Gastroesophageal sphincter (tissue), 4 donors: Measurements from ENCODE around the gene MEG3. TPM values are rescaled to one million over a fixed set of nuclear protein-coding genes. Genes with fewer than 3 reads are reported as not detected.

Experiments
- ATAC-seq: fragments of 150-250 bp; one replicate; pipeline ENCODE4 v1.9.1; 2016; ENCODE audit warnings: mild to moderate bottlenecking, moderate library complexity
- H3K27ac ChIP-seq, 4 donors: fragments of 200-600 bp; sonication (generic) in 3 of 4; 1 replicate in 3 of 4; 2 replicates in 1 of 4; pipeline ENCODE4 v1.5.1; 2016 to 2019
- H3K27me3 ChIP-seq: fragments of 200-600 bp; sonication (generic); one replicate; pipeline ENCODE4 v1.5.1; 2019
- H3K36me3 ChIP-seq, 2 donors: fragments of 200-600 bp; sonication (generic); one replicate each; pipeline ENCODE4 v1.5.1; 2019; ENCODE audit warnings: control low read depth in 1 of 2
- H3K4me1 ChIP-seq, 3 donors: fragments of 200-600 bp; sonication (generic); 1 replicate in 2 of 3; 2 replicates in 1 of 3; pipeline ENCODE4 v1.5.1; 2016 to 2019; ENCODE audit warnings: control low read depth in 2 of 3
- H3K4me3 ChIP-seq, 2 donors: fragments of 200-600 bp; sonication (generic); one replicate each; pipeline ENCODE4 v1.5.1; 2019; ENCODE audit warnings: mild to moderate bottlenecking in 1 of 2, moderate library complexity in 1 of 2
- H3K9me3 ChIP-seq, 3 donors: fragments of 200-600 bp; sonication (generic); one replicate each; pipeline ENCODE4 v1.5.1; 2017 to 2019; ENCODE audit warnings: control low read depth in 2 of 3
- CTCF ChIP-seq, 4 experiments: fragments of 200-600 bp in 2 of 4; fragments of 450-650 bp in 2 of 4; sonication (generic) in 1 of 4; IDR thresholded peaks; one replicate each; pipeline ENCODE4 v1.5.1; 2017 to 2019; ENCODE audit warnings: antibody characterized with exemption in 4 of 4, mild to moderate bottlenecking in 2 of 4, moderate library complexity in 2 of 4
- EP300 ChIP-seq: sonication (generic); formaldehyde crosslinking; IDR thresholded peaks from one replicate; pipeline ENCODE4 v1.6.1; 2017; ENCODE audit warnings: antibody characterized with exemption, mild to moderate bottlenecking
- POLR2A ChIP-seq, 2 donors: fragments of 450-650 bp; IDR thresholded peaks; one replicate each; pipeline ENCODE4 v1.6.1; 2017; ENCODE audit warnings: antibody characterized with exemption in 2 of 2, mild to moderate bottlenecking in 2 of 2, moderate library complexity in 1 of 2
- POLR2AphosphoS5 ChIP-seq: sonication (generic); formaldehyde crosslinking; IDR thresholded peaks from one replicate; pipeline ENCODE4 v1.6.1; 2017; ENCODE audit warnings: antibody characterized with exemption
- WGBS, 2 donors: methylation state at CpG; one replicate each; pipeline ENCODE4 v1.1.5; 2018; ENCODE audit warnings: low coverage in 1 of 2; 5-methylcytosine and 5-hydroxymethylcytosine counted together
- total RNA-seq, 4 donors: library from RNA; depleted of rRNA; stranded (reverse); fragments of >200 nt; gene quantifications; one replicate each; pipeline ENCODE4 v1.1.0, GENCODE V29; 2016

Gene MEG3
- total RNA-seq, 4 donors from 2014 or later, result 7.5 to 59.0 (median 36.7) TPM

DNA sequence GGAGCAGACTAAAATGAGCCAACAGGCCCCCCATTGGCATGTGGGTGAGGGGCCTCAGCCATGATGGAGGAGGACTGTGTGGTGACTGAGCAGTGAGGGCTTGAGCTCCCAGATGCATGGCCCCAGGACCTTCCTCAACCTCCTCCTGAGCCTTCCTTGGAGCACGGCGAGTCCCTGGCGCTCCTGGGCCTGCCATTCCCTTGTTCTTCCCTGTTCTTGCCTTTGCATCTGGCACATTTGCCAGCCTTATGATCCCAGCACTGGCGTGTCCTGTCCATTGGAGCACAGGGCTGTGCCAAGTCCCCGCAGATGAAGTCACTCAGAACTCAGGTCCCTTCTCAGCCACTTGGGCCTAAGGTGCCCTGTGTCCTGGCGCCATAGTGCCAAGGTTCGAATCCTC lies 40.3 kb upstream of the MEG3 start:
- WGBS, 2 donors, result 91% methylated on average over 4 of the region's 7 CpGs

DNA sequence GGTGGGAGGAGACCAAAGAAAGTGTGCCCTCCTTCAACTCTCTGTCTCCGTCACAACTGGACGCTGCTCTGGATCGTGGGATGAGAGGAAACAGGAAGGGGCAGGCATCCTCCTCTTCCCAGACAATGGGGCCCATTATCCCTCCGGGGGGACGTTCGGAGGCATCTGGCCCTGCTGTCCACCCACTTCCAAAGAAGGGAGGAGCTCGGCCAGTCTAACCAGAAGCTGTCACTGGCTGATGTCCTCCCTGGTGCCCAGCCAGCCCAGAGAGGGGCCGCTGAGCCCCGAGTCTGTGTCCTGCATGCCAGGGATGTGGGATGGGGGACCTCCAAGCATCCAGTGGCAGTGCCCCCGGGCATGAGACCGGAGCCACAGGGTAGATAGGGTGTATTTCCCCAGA lies 39.8 kb upstream of the MEG3 start:
- H3K9me3 ChIP-seq, result no peaks in the 10 kb centered on the region
- ATAC-seq, result no peak
- peaks cover 32% of the 10 kb centered on the region for H3K27me3 ChIP-seq
- no peak overlapping the region for H3K4me3 ChIP-seq
- WGBS, 2 donors, result 59% methylated on average over 11 of the region's 11 CpGs; no CpG with 5 or more reads in 1 of the 2 donors
- H3K27ac ChIP-seq, result no peak overlapping the region
- H3K36me3 ChIP-seq, result no peaks in the 10 kb centered on the region
- H3K4me1 ChIP-seq, result no peaks in the 10 kb centered on the region
- TF ChIP-seq POLR2AphosphoS5, result no peak
- no peak for TF ChIP-seq POLR2A (IDR thresholded peaks at IDR 0.05)

More for the DNA sequence above, 40.3 kb upstream of the MEG3 start:
- H3K4me3 ChIP-seq, result no peak overlapping the region
- peaks cover 27% of the 10 kb centered on the region for H3K27me3 ChIP-seq
- ATAC-seq, result no peak
- no peaks in the 10 kb centered on the region for H3K4me1 ChIP-seq
- H3K9me3 ChIP-seq, result no peaks in the 10 kb centered on the region
- no peaks in the 10 kb centered on the region for H3K36me3 ChIP-seq
- H3K27ac ChIP-seq, result no peak overlapping the region
- TF ChIP-seq POLR2AphosphoS5 (no peak), EP300 (no peak), POLR2A (IDR thresholded peaks at IDR 0.05) (no peak), CTCF (IDR thresholded peaks at IDR 0.05) (no peak)

DNA sequence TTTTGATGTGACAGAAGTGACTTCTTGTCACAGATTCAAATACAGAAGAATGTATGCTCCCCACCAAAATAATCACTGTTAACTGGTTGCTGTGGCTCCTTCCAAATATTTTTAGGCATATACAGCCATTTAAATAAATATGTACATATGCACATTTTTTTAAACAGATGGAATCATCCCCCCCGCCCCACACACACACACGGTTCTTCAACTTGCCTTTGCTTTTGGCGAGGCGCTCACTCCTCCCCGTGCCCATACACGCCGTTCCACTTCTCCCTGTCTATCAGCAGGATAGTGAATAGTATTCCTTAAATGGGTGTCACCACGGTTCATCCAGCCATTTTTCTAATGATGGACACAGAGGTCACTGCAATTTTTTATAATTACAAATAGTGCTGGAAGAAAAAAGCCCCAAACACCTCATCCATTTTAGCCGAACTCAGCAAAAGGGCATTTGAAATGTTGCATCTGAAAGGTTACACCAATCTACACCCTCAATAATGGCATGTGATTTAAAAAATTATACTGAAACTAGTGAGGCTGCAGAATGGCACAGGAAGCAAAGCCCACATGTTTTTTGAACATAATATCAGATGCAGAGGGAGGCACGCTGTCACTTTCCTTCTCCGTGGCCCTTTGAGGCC lies 39.2 kb upstream of the MEG3 start:
- TF ChIP-seq EP300 (no peak), CTCF (IDR thresholded peaks at IDR 0.05) (no peak), POLR2A (IDR thresholded peaks at IDR 0.05) (no peak), POLR2AphosphoS5 (no peak)
- no peak for ATAC-seq
- Histone ChIP-seq H3K9me3 (no peaks in the 10 kb centered on the region), H3K36me3 (no peaks in the 10 kb centered on the region), H3K27ac (no peak overlapping the region), H3K4me1 (no peaks in the 10 kb centered on the region), H3K4me3 (no peak overlapping the region), H3K27me3 (peaks cover 37% of the 10 kb centered on the region)
- 79 to 83% methylated on average over 11 of the region's 11 CpGs for WGBS, 2 donors

DNA sequence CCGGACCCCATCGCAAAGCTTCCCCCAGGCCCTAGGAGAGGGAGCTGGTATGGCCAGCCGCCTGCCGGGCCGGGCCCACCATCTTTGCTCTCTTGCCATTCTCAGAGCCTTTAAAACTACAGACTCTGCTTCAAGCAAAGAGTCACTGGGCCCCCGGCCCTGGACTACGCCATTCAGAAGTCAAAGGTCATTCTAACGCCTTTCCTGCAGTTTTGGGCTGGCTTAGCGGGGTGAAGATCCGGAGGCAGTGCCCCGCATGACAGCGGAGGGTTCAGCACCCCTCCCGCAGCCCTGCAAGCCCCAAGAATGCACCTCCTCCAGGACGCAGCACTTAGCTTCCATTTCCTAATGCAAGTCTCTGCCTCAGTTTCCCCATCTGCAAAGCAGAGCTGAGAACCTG lies 38.3 kb upstream of the MEG3 start:
- Histone ChIP-seq H3K4me1 (no peaks in the 10 kb centered on the region), H3K9me3 (no peaks in the 10 kb centered on the region), H3K36me3 (no peaks in the 10 kb centered on the region), H3K4me3 (no peak overlapping the region), H3K27ac (no peak overlapping the region), H3K27me3 (peaks cover 45% of the 10 kb centered on the region)
- no peak for ATAC-seq
- WGBS, 2 donors, result 100% methylated on average over 2 to 3 of the region's 14 CpGs
- TF ChIP-seq POLR2AphosphoS5, result no peak
- TF ChIP-seq CTCF (IDR thresholded peaks at IDR 0.05), result no peak
- TF ChIP-seq POLR2A (IDR thresholded peaks at IDR 0.05), result no peak
- no peak for TF ChIP-seq EP300

DNA sequence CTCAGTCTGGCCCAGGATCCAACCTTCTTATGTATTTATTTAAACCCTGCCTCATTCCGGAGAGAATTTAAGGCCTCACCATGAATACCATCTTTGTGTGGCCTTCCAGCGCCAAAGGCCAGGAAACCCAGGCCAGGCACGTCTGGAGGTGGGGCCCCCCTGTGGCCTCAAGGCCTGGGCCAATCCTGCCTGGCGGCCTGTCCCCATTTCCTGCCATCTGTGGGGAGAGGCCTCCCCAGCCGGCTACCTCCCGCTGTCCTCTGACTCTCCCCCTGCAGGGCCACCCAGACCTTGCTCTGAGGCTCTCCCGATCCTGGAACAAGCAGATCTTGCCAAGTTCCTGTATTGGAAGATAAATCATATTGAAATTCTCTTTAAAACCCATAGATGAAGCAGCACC lies 37.4 kb upstream of the MEG3 start:
- peaks cover 52% of the 10 kb centered on the region for H3K27me3 ChIP-seq
- TF ChIP-seq POLR2A (IDR thresholded peaks at IDR 0.05), result no peak
- no peak for TF ChIP-seq EP300
- TF ChIP-seq POLR2AphosphoS5, result no peak
- no peak for TF ChIP-seq CTCF (IDR thresholded peaks at IDR 0.05)

More for the DNA sequence above, 37.4 kb upstream of the MEG3 start:
- Histone ChIP-seq H3K4me3 (no peak overlapping the region), H3K36me3 (no peaks in the 10 kb centered on the region), H3K27ac (no peak overlapping the region), H3K4me1 (no peaks in the 10 kb centered on the region), H3K9me3 (no peaks in the 10 kb centered on the region)
- WGBS, 2 donors, result 64 to 71% methylated on average over 2 to 5 of the region's 7 CpGs
- no peak for ATAC-seq
